ENCODE results near the gene UBE2Q2. TPM values are rescaled to one million over a fixed set of nuclear protein-coding genes. Genes with fewer than 3 reads are reported as not detected.

Gene UBE2Q2
- polyA plus RNA-seq, 1 donor (not counting 4 experiments of a cell fraction or from before 2014, with no cell fraction given) = 33.9 TPM

- Histone ChIP-seq H3K9me1 (ENCODE audit: control insufficient read depth, extremely low read depth, insufficient read depth, low read length) (no peaks in the 10 kb centered on the region), H3K4me3 (ENCODE audit: control insufficient read depth in 2 of 3, extremely low read depth in 1 of 3, insufficient read depth in 2 of 3, low read depth in 1 of 3, low read length in 3 of 3) (no peak overlapping the region), H3K9ac (ENCODE audit: control insufficient read depth, extremely low read depth, insufficient read depth, low read length) (no peak overlapping the region), H2AFZ (ENCODE audit: control insufficient read depth, low read length) (peak overlapping the region; percentile 16), H3K9me3 (ENCODE audit: control insufficient read depth, low read depth, low read length) (no peaks in the 10 kb centered on the region), H3K4me1 (ENCODE audit: control insufficient read depth, extremely low read depth, insufficient read depth, low read length) (peaks cover 9% of the 10 kb centered on the region), H4K20me1 (ENCODE audit: control insufficient read depth, extremely low read depth, insufficient read depth, low read length) (no peaks in the 10 kb centered on the region), H3K36me3 (ENCODE audit: control insufficient read depth in 2 of 2, extremely low read depth in 1 of 2, insufficient read depth in 2 of 2, low read length in 2 of 2) (no peaks in the 10 kb centered on the region), H3K79me2 (ENCODE audit: control insufficient read depth, insufficient read depth, low read length) (no peaks in the 10 kb centered on the region), H3K4me2 (ENCODE audit: control insufficient read depth, extremely low read depth, insufficient read depth, low read depth, low read length) (no peak overlapping the region), H3K27ac (ENCODE audit: control insufficient read depth, insufficient read depth, low read length) (no peak overlapping the region), H3K27me3 (ENCODE audit: control insufficient read depth, extremely low read depth, insufficient read depth, low read length) (no peaks in the 10 kb centered on the region)
- DNase-seq (ENCODE audit: low read depth, low spot score) (no peak), FAIRE-seq (peak; percentile 43)
- dilution Hi-C loops (cut with MboI; ENCODE audit: extremely low pct_ligation_motif_present, low sequenced_read_pairs) = no loop called here
- TF ChIP-seq CTCF (optimal IDR thresholded peaks at IDR 0.05 in 1 of 3, IDR thresholded peaks at IDR 0.05 in 1 of 3, conservative IDR thresholded peaks at IDR 0.05 in 1 of 3; ENCODE audit: extremely low read depth in 1 of 3, insufficient read depth in 2 of 3, low read length in 3 of 3) (no peak), EZH2 (IDR thresholded peaks at IDR 0.05; ENCODE audit: low read length) (no peak)
Observed at GRCh38 chr15:75821786-75822345, 21.4 kb upstream of the UBE2Q2 start.

- Histone ChIP-seq H3K9me1 (ENCODE audit: control insufficient read depth, extremely low read depth, insufficient read depth, low read length) (no peaks in the 10 kb centered on the region), H3K4me2 (ENCODE audit: control insufficient read depth, extremely low read depth, insufficient read depth, low read depth, low read length) (no peak overlapping the region), H3K9ac (ENCODE audit: control insufficient read depth, extremely low read depth, insufficient read depth, low read length) (no peak overlapping the region), H3K36me3 (ENCODE audit: control insufficient read depth in 2 of 2, extremely low read depth in 1 of 2, insufficient read depth in 2 of 2, low read length in 2 of 2) (no peaks in the 10 kb centered on the region), H3K79me2 (ENCODE audit: control insufficient read depth, insufficient read depth, low read length) (no peaks in the 10 kb centered on the region), H2AFZ (ENCODE audit: control insufficient read depth, low read length) (no peak overlapping the region), H3K9me3 (ENCODE audit: control insufficient read depth, low read depth, low read length) (no peaks in the 10 kb centered on the region), H3K27ac (ENCODE audit: control insufficient read depth, insufficient read depth, low read length) (no peak overlapping the region), H3K27me3 (ENCODE audit: control insufficient read depth, extremely low read depth, insufficient read depth, low read length) (no peaks in the 10 kb centered on the region), H4K20me1 (ENCODE audit: control insufficient read depth, extremely low read depth, insufficient read depth, low read length) (no peaks in the 10 kb centered on the region), H3K4me1 (ENCODE audit: control insufficient read depth, extremely low read depth, insufficient read depth, low read length) (peaks cover 17% of the 10 kb centered on the region), H3K4me3 (ENCODE audit: control insufficient read depth in 2 of 3, extremely low read depth in 1 of 3, insufficient read depth in 2 of 3, low read depth in 1 of 3, low read length in 3 of 3) (no peak overlapping the region)
- FAIRE-seq (no peak), DNase-seq (ENCODE audit: low read depth, low spot score) (no peak)
- TF ChIP-seq EZH2 (IDR thresholded peaks at IDR 0.05; ENCODE audit: low read length) = no peak
- TF ChIP-seq CTCF (optimal IDR thresholded peaks at IDR 0.05 in 1 of 3, IDR thresholded peaks at IDR 0.05 in 1 of 3, conservative IDR thresholded peaks at IDR 0.05 in 1 of 3; ENCODE audit: extremely low read depth in 1 of 3, insufficient read depth in 2 of 3, low read length in 3 of 3) = no peak
- dilution Hi-C loops (cut with MboI; ENCODE audit: extremely low pct_ligation_motif_present, low sequenced_read_pairs) = no loop called here
Observed at GRCh38 chr15:75822685-75823278, 20.5 kb upstream of the UBE2Q2 start.

Data from keratinocyte (primary cell).